HCT116 (cell line): ENCODE data around the gene SRRM1. TPM values are rescaled to one million over a fixed set of nuclear protein-coding genes. Genes with fewer than 3 reads are reported as not detected.

Source experiments
- ATAC-seq: fragments of 200-7000 bp; cut with Tn5 transposase; 2 replicates; pipeline ENCODE4 v1.9.1; 2020; ENCODE audit warnings: mild to moderate bottlenecking, moderate library complexity
- BruUV-seq: library from RNA; stranded (reverse); fragments of 400-500 nt; replicated peaks from 2 replicates; lab custom pipeline; 2021; lab: Mats Ljungman, UMichigan
- CTCF ChIA-PET: fragments of 300-600 bp; sonication (Branson Sonifier 250); formaldehyde crosslinking; loops from one replicate; lab custom pipeline; 2021; ENCODE audit warnings: antibody characterized with exemption; lab: Charles Lee
- POLR2A ChIA-PET: fragments of 300-600, 350-600 bp; sonication (Branson Sonifier 250); formaldehyde crosslinking; loops from one replicate; lab custom pipeline; 2021; ENCODE audit warnings: antibody characterized with exemption; lab: Charles Lee
- RAD21 ChIA-PET, 2 experiments: fragments of 300-600 bp; sonication (Branson Sonifier 250); formaldehyde crosslinking; loops; one replicate each; lab custom pipeline; 2023; ENCODE audit warnings: low total read pairs in 2 of 2; ENCODE audit not compliant: uncharacterized antibody in 2 of 2, unreplicated experiment in 2 of 2, low non-redundant PET in 1 of 2; lab: Charles Lee
- DNase-seq: peaks from one replicate; pipeline ENCODE4 v3.0.0-alpha.2; 2010; ENCODE audit warnings: low read depth, low spot score
- H2AFZ ChIP-seq: fragments of 200-600 bp; shearing (Covaris generic), sonication (generic); 2 replicates; pipeline ENCODE4 v1.6.1; 2017; ENCODE audit warnings: low read depth, mixed run types, mixed read lengths, antibody characterized with exemption, low read length; ENCODE audit not compliant: poor library complexity, severe bottlenecking
- H3K27ac ChIP-seq: 2 replicates; pipeline ENCODE4 v1.5.1; 2012; ENCODE audit warnings: low read depth, low read length
- H3K27me3 ChIP-seq: fragments of 200-600 bp; sonication (generic); 2 replicates; pipeline ENCODE4 v1.6.1; 2016; ENCODE audit warnings: mixed run types, low read length, mixed read lengths; ENCODE audit not compliant: insufficient read depth
- H3K36me3 ChIP-seq, 2 experiments: fragments of 200-500 bp in 1 of 2; fragments of 200-600 bp in 1 of 2; sonication (Bioruptor generic) in 1 of 2; sonication (generic) in 1 of 2; 2 replicates each; pipeline versions ENCODE4 v1.5.1 to v1.6.1; 2014 to 2016; ENCODE audit warnings: low read length in 2 of 2, inconsistent platforms in 1 of 2, mixed read lengths in 1 of 2, mixed run types in 1 of 2; ENCODE audit not compliant: insufficient read depth in 2 of 2, control insufficient read depth in 1 of 2
- H3K4me1 ChIP-seq, 2 experiments: fragments of 200-600 bp in 1 of 2; sonication (generic) in 1 of 2; 2 replicates each; pipeline versions ENCODE4 v1.5.1 to v1.6.1; 2012 to 2017; ENCODE audit warnings: low read length in 2 of 2, inconsistent platforms in 1 of 2, mild to moderate bottlenecking in 1 of 2, mixed read lengths in 1 of 2, mixed run types in 1 of 2, moderate library complexity in 1 of 2; ENCODE audit not compliant: insufficient read depth in 2 of 2, control insufficient read depth in 1 of 2
- H3K4me2 ChIP-seq: fragments of 200-600 bp; sonication (generic); 2 replicates; pipeline ENCODE4 v1.6.1; 2017; ENCODE audit warnings: mixed run types, low read length, mixed read lengths
- H3K4me3 ChIP-seq, 2 experiments: fragments of 200-600 bp in 1 of 2; sonication (generic) in 1 of 2; replicated peaks in 1 of 2; 2 replicates each; pipeline ENCODE4 v1.5.1; 2011 to 2016; ENCODE audit warnings: low read length in 2 of 2, control low read depth in 1 of 2, low read depth in 1 of 2, mild to moderate bottlenecking in 1 of 2, mixed read lengths in 1 of 2, mixed run types in 1 of 2
- H3K79me2 ChIP-seq: fragments of 200-600 bp; sonication (generic); 2 replicates; pipeline ENCODE4 v1.6.1; 2017; ENCODE audit warnings: mild to moderate bottlenecking, mixed run types, low read length, moderate library complexity, mixed read lengths; ENCODE audit not compliant: insufficient read depth
- H3K9ac ChIP-seq: fragments of 200-600 bp; sonication (generic); 2 replicates; pipeline ENCODE4 v1.6.1; 2016; ENCODE audit warnings: low read length, mixed read lengths
- H3K9me2 ChIP-seq: fragments of 200-600 bp; sonication (generic), shearing (Covaris generic); 2 replicates; pipeline ENCODE4 v1.6.1; 2017; ENCODE audit warnings: mixed run types, mild to moderate bottlenecking, moderate library complexity; ENCODE audit not compliant: insufficient read depth
- H3K9me3 ChIP-seq, 2 experiments: fragments of 200-500 bp in 1 of 2; fragments of 200-600 bp in 1 of 2; sonication (Bioruptor generic) in 1 of 2; sonication (generic) in 1 of 2; 2 replicates each; pipeline ENCODE4 v1.6.1; 2014 to 2017; ENCODE audit warnings: low read length in 2 of 2, mixed read lengths in 2 of 2, inconsistent platforms in 1 of 2, low read depth in 1 of 2, mild to moderate bottlenecking in 1 of 2, mixed run types in 1 of 2, moderate library complexity in 1 of 2; ENCODE audit not compliant: control insufficient read depth in 1 of 2, insufficient read depth in 1 of 2
- H4K20me1 ChIP-seq: fragments of 200-600 bp; sonication (generic), shearing (Covaris generic); 2 replicates; pipeline ENCODE4 v1.6.1; 2017; ENCODE audit warnings: mixed run types, mild to moderate bottlenecking, moderate library complexity; ENCODE audit not compliant: insufficient read depth
- ATF3 ChIP-seq: IDR thresholded peaks from 2 replicates; pipeline ENCODE4 v1.6.1; 2012
- CBX3 ChIP-seq: IDR thresholded peaks from 2 replicates; pipeline ENCODE4 v1.6.1; 2012; ENCODE audit warnings: low read depth
- CTCF ChIP-seq, 3 experiments: fragments of 200-600 bp in 1 of 3; sonication (generic) in 1 of 3; IDR thresholded peaks in 2 of 3; conservative IDR thresholded peaks in 1 of 3; 2 replicates each; pipeline ENCODE4 v1.5.1; 2012 to 2017; ENCODE audit warnings: low read depth in 2 of 3, low read length in 2 of 3, antibody characterized with exemption in 1 of 3, borderline replicate concordance in 1 of 3, control low read depth in 1 of 3, mild to moderate bottlenecking in 1 of 3, mixed read lengths in 1 of 3, mixed run types in 1 of 3, moderate library complexity in 1 of 3; ENCODE audit not compliant: insufficient read depth in 1 of 3
- EGR1 ChIP-seq: IDR thresholded peaks from 2 replicates; pipeline ENCODE4 v1.6.1; 2012; ENCODE audit warnings: low read depth
- EZH2 ChIP-seq: fragments of 200-600 bp; sonication (generic); IDR thresholded peaks from 2 replicates; pipeline ENCODE4 v1.6.1; 2017; ENCODE audit warnings: antibody characterized with exemption, mixed run types
- EZH2phosphoT487 ChIP-seq: fragments of 200-600 bp; IDR thresholded peaks from 2 replicates; pipeline ENCODE4 v1.6.1; 2018; ENCODE audit warnings: antibody characterized with exemption, borderline replicate concordance
- FOSL1 ChIP-seq: IDR thresholded peaks from 2 replicates; pipeline ENCODE4 v1.6.1; 2012; ENCODE audit warnings: low read depth
- JUND ChIP-seq: IDR thresholded peaks from 2 replicates; pipeline ENCODE4 v1.6.1; 2012
- POLR2A ChIP-seq: IDR thresholded peaks from 2 replicates; pipeline ENCODE4 v1.7.0; 2011; ENCODE audit warnings: borderline replicate concordance; ENCODE audit not compliant: insufficient read depth, insufficient read length; ENCODE audit errors: extremely low read depth
- RAD21 ChIP-seq: IDR thresholded peaks from 2 replicates; pipeline ENCODE4 v1.6.1; 2012; ENCODE audit warnings: low read depth, mild to moderate bottlenecking
- REST ChIP-seq: IDR thresholded peaks from 2 replicates; pipeline ENCODE4 v1.6.1; 2012; ENCODE audit warnings: low read depth
- SIN3A ChIP-seq: IDR thresholded peaks from 2 replicates; pipeline ENCODE4 v1.6.1; 2012; ENCODE audit warnings: low read depth
- SRF ChIP-seq: IDR thresholded peaks from 2 replicates; pipeline ENCODE4 v1.6.1; 2012; ENCODE audit warnings: low read depth
- TCF7L2 ChIP-seq: IDR thresholded peaks from 2 replicates; pipeline ENCODE4 v1.7.0; 2011; ENCODE audit warnings: borderline replicate concordance, inconsistent platforms; ENCODE audit not compliant: insufficient read depth, insufficient read length; ENCODE audit errors: extremely low read depth
- YY1 ChIP-seq: IDR thresholded peaks from 2 replicates; pipeline ENCODE4 v1.6.1; 2011; ENCODE audit warnings: low read length, low read depth, moderate library complexity, mild to moderate bottlenecking; ENCODE audit not compliant: insufficient replicate concordance; ENCODE audit errors: extremely low read depth
- ZFX ChIP-seq: fragments of 450-650 bp; IDR thresholded peaks from 2 replicates; pipeline ENCODE4 v1.6.1; 2017
- ZNF274 ChIP-seq: fragments of 200-500 bp; sonication (Bioruptor generic); IDR thresholded peaks from 2 replicates; pipeline ENCODE4 v1.6.1; 2014; ENCODE audit warnings: mild to moderate bottlenecking, low read depth, low read length, inconsistent platforms
- intact Hi-C: fragments of 100-400 bp; cut with micrococcal nuclease; formaldehyde crosslinking; loops from 2 replicates; pipeline ENCODE4 v1.10.0; 2022
- total RNA-seq: library from RNA; stranded (reverse); gene quantifications from one replicate; pipeline ENCODE4 v1.2.1, GENCODE V29; 2021; ENCODE audit not compliant: unreplicated experiment
- TF ChIP-seq, protein P1 (sequence below): IDR thresholded peaks from 2 replicates; pipeline ENCODE4 v1.6.1; 2011; ENCODE audit warnings: mild to moderate bottlenecking, low read length, moderate library complexity; ENCODE audit not compliant: insufficient replicate concordance; ENCODE audit errors: extremely low read depth

SRRM1 gene
- total RNA-seq, 1 experiment from 2014 or later: 184 TPM

DNA sequence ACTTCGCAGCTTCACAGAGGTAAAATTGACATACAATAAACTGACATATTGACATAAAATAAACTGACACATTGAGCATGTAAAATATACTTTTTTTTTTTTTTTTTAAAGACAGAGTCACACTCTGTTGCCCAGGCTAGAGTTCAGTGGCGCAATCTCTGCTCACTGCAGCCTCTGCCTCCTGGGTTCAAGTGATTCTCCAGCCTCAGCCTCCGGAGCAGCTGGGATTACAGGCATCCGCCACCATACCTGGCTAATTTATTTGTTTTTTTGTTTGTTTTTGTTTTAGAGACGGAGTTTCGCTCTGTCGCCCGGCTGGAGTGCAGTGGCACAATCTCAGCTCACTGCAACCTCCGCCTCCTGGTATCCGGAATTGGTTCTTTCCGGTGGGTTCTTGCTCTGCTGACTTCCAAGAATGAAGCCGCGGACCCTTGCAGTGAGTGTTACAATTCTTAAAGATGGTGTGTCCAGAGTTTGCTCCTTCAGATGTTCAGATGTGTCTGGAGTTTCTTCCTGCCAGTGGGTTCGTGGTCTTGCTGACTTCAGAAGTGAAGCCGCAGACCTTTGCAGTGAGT is 53.7 kb downstream of the SRRM1 start:
- H3K9me2 ChIP-seq: no peaks in the 10 kb centered on the region
- H3K4me1 ChIP-seq: no peaks in the 10 kb centered on the region
- ATAC-seq (no peak), DNase-seq (no peak)
- ChIA-PET RAD21 (no interaction called here), CTCF (interaction anchor here (1.2 to 1.6 kb wide), 2 partner anchors 8 to 134 kb away, joined by 3 to 9 read pairs; no protein-coding TSS in a partner anchor), POLR2A (interaction anchor here (1.1 to 1.3 kb wide), 2 partner anchors 8 to 13 kb away, joined by 3 to 6 read pairs; no protein-coding TSS in a partner anchor)
- no peaks in the 10 kb centered on the region for H3K27me3 ChIP-seq
- intact Hi-C loops: no loop called here
- H3K79me2 ChIP-seq: no peaks in the 10 kb centered on the region
- no TSS peak for BruUV-seq
- no peaks in the 10 kb centered on the region for H4K20me1 ChIP-seq
- no peak for TF ChIP-seq FOSL1
- TF ChIP-seq JUND: no peak
- no peak for TF ChIP-seq CTCF (IDR thresholded peaks at IDR 0.05 in 2 of 3, conservative IDR thresholded peaks at IDR 0.05 in 1 of 3; ENCODE audit: borderline replicate concordance in 1 of 3, insufficient read depth in 1 of 3, low read depth in 2 of 3, low read length in 2 of 3)
- no peak for TF ChIP-seq TCF7L2
- no peak for TF ChIP-seq ZFX
- no peak for TF ChIP-seq SRF
- no peak for TF ChIP-seq SIN3A
- TF ChIP-seq, protein P1, sequence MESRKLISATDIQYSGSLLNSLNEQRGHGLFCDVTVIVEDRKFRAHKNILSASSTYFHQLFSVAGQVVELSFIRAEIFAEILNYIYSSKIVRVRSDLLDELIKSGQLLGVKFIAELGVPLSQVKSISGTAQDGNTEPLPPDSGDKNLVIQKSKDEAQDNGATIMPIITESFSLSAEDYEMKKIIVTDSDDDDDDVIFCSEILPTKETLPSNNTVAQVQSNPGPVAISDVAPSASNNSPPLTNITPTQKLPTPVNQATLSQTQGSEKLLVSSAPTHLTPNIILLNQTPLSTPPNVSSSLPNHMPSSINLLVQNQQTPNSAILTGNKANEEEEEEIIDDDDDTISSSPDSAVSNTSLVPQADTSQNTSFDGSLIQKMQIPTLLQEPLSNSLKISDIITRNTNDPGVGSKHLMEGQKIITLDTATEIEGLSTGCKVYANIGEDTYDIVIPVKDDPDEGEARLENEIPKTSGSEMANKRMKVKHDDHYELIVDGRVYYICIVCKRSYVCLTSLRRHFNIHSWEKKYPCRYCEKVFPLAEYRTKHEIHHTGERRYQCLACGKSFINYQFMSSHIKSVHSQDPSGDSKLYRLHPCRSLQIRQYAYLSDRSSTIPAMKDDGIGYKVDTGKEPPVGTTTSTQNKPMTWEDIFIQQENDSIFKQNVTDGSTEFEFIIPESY: no peak
- no peak for TF ChIP-seq ATF3
- TF ChIP-seq ZNF274: no peak
- no peak for TF ChIP-seq YY1
- TF ChIP-seq POLR2A: no peak
- no peak for TF ChIP-seq REST
- no peak for TF ChIP-seq EZH2phosphoT487
- no peak for TF ChIP-seq RAD21
- no peak for TF ChIP-seq CBX3
- no peak for TF ChIP-seq EZH2
- TF ChIP-seq EGR1: no peak
- no peaks in the 10 kb centered on the region for H3K9me3 ChIP-seq
- H3K27ac ChIP-seq: no peak overlapping the region
- no peak overlapping the region for H3K4me3 ChIP-seq
- H3K9ac ChIP-seq: no peak overlapping the region
- H2AFZ ChIP-seq: no peak overlapping the region
- no peak overlapping the region for H3K4me2 ChIP-seq
- H3K36me3 ChIP-seq: no peaks in the 10 kb centered on the region
